Measurements from ENCODE around the gene TBC1D14. TPM values are rescaled to one million over a fixed set of nuclear protein-coding genes. Genes with fewer than 3 reads are reported as not detected.
"Not testable (repeated sequence)": the region's sequence is repeated elsewhere in the genome, so short reads cannot be mapped to it uniquely, and the experiment has no call there.

TBC1D14 gene
- total and polyA plus RNA-seq, 11 donors, result 9.8 to 51.0 (median 34.3) TPM

DNA sequence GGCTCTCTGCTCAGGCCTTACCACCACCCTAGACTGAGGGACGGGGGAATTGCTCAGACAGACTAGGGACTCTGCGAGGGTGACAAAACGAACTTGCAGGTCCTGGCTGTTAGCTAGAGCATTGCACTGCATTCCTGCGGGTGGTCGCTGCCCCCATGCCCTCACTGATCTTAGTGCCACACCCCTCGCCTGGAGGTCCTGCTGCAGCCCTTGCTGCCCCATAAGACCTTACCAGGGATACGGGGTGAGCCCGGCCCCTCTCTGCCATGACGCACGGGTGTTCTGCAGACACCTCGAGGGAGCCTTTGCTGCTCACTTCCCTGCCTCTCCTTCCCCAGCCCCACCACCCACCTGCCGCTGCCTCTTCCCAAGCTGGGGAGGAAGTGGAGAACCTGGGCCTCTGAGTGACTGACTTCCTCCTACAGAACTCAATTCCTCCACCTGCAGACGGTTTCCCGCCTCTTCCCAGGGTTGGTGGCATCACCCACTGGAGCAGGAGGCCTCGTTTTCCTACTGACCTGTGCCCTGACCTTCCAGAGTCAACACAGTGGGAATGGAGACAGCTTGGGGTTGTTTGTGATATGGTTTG is 19.8 kb upstream of the TBC1D14 start:
- WGBS, 4 donors, result 81 to 90% (median 83%) methylated on average over 14 to 15 of the region's 15 CpGs
- Histone ChIP-seq H3K27me3 (no peaks in the 10 kb centered on the region), H3K27ac (no peak overlapping the region), H3K4me3 (no peak overlapping the region), H3K36me3 (peaks cover 0 to under 1% (median 0%) of the 10 kb centered on the region in 9 donors), H3K9me3 (peaks cover 0 to 12% (median 0%) of the 10 kb centered on the region in 12 donors), H3K4me1 (peaks cover 3 to 70% (median 25%) of the 10 kb centered on the region in 12 donors)
- TF ChIP-seq, protein P1, sequence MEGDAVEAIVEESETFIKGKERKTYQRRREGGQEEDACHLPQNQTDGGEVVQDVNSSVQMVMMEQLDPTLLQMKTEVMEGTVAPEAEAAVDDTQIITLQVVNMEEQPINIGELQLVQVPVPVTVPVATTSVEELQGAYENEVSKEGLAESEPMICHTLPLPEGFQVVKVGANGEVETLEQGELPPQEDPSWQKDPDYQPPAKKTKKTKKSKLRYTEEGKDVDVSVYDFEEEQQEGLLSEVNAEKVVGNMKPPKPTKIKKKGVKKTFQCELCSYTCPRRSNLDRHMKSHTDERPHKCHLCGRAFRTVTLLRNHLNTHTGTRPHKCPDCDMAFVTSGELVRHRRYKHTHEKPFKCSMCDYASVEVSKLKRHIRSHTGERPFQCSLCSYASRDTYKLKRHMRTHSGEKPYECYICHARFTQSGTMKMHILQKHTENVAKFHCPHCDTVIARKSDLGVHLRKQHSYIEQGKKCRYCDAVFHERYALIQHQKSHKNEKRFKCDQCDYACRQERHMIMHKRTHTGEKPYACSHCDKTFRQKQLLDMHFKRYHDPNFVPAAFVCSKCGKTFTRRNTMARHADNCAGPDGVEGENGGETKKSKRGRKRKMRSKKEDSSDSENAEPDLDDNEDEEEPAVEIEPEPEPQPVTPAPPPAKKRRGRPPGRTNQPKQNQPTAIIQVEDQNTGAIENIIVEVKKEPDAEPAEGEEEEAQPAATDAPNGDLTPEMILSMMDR (IDR thresholded peaks at IDR 0.05), result no peak
- no peak for TF ChIP-seq POLR2A (IDR thresholded peaks at IDR 0.05)
- ATAC-seq (no peak), DNase-seq (no peak)
- intact Hi-C loops (cut with DNase I), result loop anchor here in 1 of 10 donors (5.0 kb wide), 1 partner anchor 182 kb away; no protein-coding TSS in a partner anchor

DNA sequence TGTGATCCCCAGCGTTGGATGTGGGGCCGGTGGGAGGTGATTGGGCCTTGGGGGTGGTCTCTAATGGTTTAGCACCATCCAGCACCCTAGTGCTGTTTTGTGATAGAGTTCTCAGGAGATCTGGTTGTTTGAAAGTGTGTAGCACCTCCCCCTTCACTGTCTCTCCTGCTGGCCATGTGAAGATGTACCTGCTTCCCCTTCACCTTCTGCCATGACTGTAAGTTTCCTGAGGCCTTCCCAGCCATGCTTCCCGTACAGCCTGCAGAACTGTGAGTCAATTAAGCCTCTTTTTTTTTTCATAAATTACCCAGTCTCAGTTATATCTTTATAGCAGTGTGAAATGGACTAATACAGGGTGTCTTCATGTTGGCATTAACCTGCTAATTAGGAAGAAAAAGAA is 19.3 kb upstream of the TBC1D14 start:
- peaks cover 3 to 70% (median 25%) of the 10 kb centered on the region in 12 donors for H3K4me1 ChIP-seq
- H3K27me3 ChIP-seq, result no peaks in the 10 kb centered on the region
- no peak overlapping the region for H3K4me3 ChIP-seq
- no peaks in the 10 kb centered on the region for H3K36me3 ChIP-seq
- 90 to 100% (median 97%) methylated on average over 3 of the region's 3 CpGs for WGBS, 4 donors
- H3K9me3 ChIP-seq, result peaks cover 0 to 12% (median 0%) of the 10 kb centered on the region in 12 donors
- ATAC-seq (no peak), DNase-seq (no peak)
- intact Hi-C loops (cut with DNase I), result loop anchor here in 1 of 10 donors (5.0 kb wide), 1 partner anchor 182 kb away; no protein-coding TSS in a partner anchor
- H3K27ac ChIP-seq, result no peak overlapping the region
- TF ChIP-seq POLR2A (IDR thresholded peaks at IDR 0.05), result no peak
- TF ChIP-seq, protein P1 (IDR thresholded peaks at IDR 0.05), result no peak

DNA sequence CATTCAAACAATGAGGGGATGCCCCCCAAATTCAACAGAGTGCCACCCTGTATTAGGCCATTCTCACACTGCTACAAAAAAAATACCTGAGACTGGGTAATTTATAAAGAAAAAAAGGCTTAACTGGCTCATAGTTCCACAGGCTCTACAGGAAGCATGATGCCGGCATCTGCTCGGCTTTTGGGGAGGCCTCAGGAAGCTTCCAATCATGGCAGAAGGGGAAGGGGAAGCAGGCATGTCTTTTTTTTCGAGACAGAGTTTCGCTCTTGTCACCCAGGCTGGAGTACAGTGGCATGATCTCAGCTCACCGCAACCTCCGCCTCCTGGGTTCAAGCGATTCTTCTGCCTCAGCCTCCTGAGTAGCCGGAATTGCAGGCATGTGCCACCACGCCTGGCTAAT is 18.7 kb upstream of the TBC1D14 start:
- H3K27ac ChIP-seq, ATAC-seq, H3K4me3 ChIP-seq, H3K27me3 ChIP-seq, H3K36me3 ChIP-seq, DNase-seq: not testable (repeated sequence)
- intact Hi-C loops (cut with DNase I), result loop anchor here in 1 of 10 donors (5.0 kb wide), 1 partner anchor 181 kb away; no protein-coding TSS in a partner anchor
- H3K9me3 ChIP-seq, result peaks cover 0 to 12% (median 0%) of the 10 kb centered on the region in 12 donors
- WGBS, 4 donors, result 89 to 96% (median 92%) methylated on average over 9 of the region's 9 CpGs
- H3K4me1 ChIP-seq, result peaks cover 3 to 64% (median 20%) of the 10 kb centered on the region in 12 donors

DNA sequence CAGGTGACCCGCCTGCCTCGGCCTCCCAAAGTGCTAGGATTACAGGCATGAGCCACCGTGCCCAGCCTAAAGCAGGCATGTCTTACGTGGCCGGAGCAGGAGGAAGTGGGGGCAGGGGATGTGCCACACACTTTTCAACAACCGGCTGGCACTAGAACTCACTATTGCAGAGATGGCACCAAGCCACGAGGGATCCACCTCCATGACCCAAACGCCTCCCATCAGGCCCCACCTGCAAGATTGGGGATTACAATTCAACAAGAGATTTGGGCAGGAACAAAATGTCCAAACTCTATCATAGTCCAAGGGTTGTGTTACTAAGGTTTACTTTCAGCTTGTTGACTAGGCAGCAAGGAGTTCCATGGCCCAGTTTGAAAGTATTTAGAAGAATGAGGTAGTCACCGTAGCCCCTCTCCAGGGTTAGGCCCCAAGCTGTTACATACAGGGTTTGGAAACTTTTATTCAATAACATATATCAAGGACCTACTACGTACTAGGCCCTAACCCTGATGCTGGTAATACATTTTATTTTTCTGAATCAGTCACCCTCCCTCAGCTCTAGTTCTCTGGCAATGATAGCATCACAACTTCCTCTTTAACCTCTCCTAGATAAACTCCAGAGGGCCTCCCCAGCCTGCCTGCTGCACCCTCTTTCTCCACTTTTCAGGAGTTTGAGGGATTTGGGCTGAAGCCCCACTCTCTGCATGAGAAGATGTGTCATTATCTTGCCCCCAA is 18.0 kb upstream of the TBC1D14 start:
- TF ChIP-seq POLR2A (IDR thresholded peaks at IDR 0.05), result no peak
- TF ChIP-seq, protein P1 (IDR thresholded peaks at IDR 0.05), result no peak
- Histone ChIP-seq H3K27me3 (no peaks in the 10 kb centered on the region), H3K27ac (peak overlapping the region in 4 of 12 donors; percentile 4 to 60 (median 12)), H3K4me3 (peak overlapping the region in 3 of 12 donors; percentile 1 to 34 (median 8)), H3K9me3 (peaks cover 0 to 12% (median 0%) of the 10 kb centered on the region in 12 donors), H3K4me1 (peaks cover under 1 to 58% (median 14%) of the 10 kb centered on the region in 12 donors), H3K36me3 (no peaks in the 10 kb centered on the region)
- ATAC-seq (peak in 2 of 4 donors; percentile 4 to 22), DNase-seq (no peak)
- intact Hi-C loops (cut with DNase I), result loop anchor here in 1 of 10 donors (5.0 kb wide), 1 partner anchor 181 kb away; no protein-coding TSS in a partner anchor
- 85 to 93% (median 89%) methylated on average over 10 of the region's 10 CpGs for WGBS, 4 donors

All from heart left ventricle (tissue), 16 donors.